ENCODE measurements around the gene MAGEB5.

DNA sequence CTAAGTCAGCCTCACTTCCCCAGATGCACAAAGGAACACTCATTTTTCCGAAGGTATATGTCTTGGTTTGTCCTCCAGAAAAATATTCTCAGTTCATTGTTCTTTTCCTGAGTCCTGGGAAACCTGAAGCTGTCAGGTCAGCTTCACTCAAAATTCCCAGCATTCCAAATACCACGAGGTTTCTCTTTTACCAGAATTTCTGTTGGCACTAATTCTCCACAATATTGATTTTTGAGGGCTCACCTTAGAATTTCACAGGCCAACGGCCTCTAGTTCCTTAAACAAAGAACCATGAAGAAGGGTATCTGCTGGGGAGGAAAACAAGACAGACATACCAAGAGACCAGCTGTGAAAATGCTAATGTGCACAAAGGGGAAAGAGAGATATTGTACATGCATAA, 8.0 kb upstream of the MAGEB5 start:
- TF ChIP-seq CTCF (IDR thresholded peaks at IDR 0.05) = no peak
- no peak for TF ChIP-seq EP300 (IDR thresholded peaks at IDR 0.05)
- no peak for TF ChIP-seq POLR2A (IDR thresholded peaks at IDR 0.05)

Data from sigmoid colon (tissue), 4 donors.